Stimulated activated naive CD8-positive, alpha-beta T cell treated with anti-CD3 and anti-CD28 coated beads, Interleukin-15, Interleukin-2, amounts not matched to agents 100 U/mL and 50 U/mL, for 24 hours (primary cell): Measurements from ENCODE around the gene TOM1L2.
"Not testable (repeated sequence)": the region's sequence is repeated elsewhere in the genome, so short reads cannot be mapped to it uniquely, and the experiment has no call there.

ENCODE experiments used
- ATAC-seq: fragments of 150-1000 bp; cut with Tn5 transposase; one replicate; pipeline ENCODE4 v1.10.0; 2021
- DNase-seq: peaks from one replicate; pipeline ENCODE4 v3.0.0; 2021

The TOM1L2 gene

GRCh38 chr17:17819111-17819510, 153.1 kb downstream of the TOM1L2 start:
- no peak for DNase-seq
- ATAC-seq: no peak

DNA sequence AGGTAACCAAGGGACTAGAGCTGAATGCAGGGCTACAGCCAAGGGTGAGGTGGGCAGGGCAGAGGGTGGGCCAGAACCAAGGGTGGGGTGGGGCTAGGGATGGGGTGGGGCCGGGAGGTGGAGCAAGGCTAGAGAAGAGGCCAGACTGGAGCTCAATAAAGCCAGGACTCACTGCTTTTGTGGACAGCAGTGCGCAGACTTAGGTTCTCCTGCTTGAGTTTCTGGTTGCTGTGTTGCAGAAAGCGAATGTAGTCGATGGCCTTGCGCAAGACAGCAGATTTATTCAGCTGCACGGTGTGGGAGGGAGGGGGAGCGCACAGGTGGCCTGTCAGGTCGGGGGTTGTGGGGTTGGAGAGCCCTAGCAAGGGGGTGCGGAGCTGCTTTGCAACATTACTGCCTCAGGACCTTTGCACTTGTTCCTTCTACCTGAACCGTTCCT, 154.1 kb downstream of the TOM1L2 start:
- no peak for ATAC-seq
- DNase-seq: no peak

DNA sequence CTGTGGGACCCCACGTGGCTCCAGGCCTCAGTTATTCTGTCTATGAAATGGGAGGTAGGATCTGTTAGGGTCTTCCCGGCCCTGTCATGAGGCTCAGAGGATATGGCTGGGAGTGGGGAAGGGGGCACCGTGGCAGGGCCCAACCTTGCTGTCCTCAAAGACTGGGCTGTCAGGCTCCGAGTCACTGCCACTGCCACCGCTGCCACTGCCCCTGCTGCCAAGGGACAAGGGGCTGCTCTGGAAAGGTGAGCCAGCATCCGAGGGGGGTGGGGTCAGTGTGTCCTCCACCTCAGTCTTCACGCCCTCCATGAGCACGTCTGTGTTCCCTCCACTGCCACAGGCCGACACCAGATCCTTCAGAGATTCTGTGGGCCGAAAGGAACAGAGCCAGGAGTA, 154.7 kb downstream of the TOM1L2 start:
- DNase-seq (no peak), ATAC-seq (no peak)

- DNase-seq: no peak
- no peak for ATAC-seq
Measured at GRCh38 chr17:17816831-17817551, 155.2 kb downstream of the TOM1L2 start.

- ATAC-seq: no peak
Measured at GRCh38 chr17:17816240-17816814, 155.9 kb downstream of the TOM1L2 start.

GRCh38 chr17:17815436-17816200, 156.6 kb downstream of the TOM1L2 start:
- ATAC-seq (no peak), DNase-seq (no peak)

More at GRCh38 chr17:17816240-17816814, 155.9 kb downstream of the TOM1L2 start:
- DNase-seq: no peak

- DNase-seq: no peak
- no peak for ATAC-seq
Measured at GRCh38 chr17:17815062-17815406, 157.2 kb downstream of the TOM1L2 start.

DNA sequence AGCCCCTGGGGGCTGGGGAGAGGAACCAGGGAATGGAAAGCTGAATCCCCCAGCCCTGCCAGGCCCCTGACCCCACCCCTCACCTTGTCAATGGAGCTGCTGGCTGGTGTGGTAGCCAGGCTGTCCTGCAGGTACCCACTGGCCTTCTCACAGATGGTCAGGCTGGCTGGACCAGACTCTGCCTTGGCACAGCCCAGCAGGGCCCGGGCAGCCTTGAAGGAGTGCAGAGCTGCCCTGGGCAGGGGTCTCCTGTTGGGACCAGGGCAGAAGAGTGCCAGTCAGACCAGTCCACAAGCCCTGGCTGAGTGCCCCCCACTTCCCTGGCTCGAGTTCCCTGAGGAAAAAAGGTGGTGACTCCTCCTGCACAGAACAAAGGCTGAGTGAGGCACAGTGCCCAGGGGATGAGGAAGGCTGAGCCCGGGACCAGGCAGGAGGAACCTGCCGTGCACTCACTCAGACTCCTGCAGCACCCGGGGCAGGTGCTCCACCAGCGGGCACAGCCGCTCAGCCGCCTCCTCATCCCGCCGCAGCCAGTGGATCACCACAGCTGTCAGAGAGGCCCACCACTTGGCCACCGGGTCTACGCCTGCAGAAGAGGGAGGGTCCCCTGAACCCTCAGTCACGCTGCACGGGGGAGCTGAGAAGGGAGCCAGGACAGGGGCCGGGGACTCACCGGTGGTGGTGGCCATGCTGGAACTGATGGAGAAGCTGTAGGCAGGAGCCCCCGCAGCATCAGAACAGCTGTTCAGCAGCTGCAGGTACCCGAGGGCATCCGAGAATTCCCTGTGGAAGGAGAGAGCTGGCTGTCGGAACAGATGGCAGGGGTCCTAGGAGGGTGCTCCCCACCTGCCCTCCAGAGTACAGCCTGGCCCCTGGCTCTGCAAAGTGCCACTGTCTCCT, 157.8 kb downstream of the TOM1L2 start:
- DNase-seq (no peak), ATAC-seq (no peak)

DNA sequence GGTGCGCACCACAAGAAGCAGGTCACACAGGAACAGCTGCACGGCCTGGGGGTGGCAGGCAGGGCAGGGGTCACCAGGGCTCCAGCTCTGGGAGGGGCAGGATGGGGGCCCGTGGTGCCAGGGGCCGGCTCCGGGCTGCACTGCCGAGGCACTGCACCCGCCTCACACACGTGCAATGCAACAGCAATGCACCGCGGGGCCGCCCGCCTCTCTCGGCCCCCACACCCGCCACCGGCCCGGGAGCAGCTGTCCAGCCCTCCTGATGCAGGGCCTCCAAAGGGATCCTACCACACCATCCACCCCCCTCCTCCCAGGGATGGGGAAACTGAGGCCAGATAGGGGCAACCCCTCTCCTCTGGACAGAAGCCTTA, 158.5 kb downstream of the TOM1L2 start:
- DNase-seq: no peak
- no peak for ATAC-seq

DNA sequence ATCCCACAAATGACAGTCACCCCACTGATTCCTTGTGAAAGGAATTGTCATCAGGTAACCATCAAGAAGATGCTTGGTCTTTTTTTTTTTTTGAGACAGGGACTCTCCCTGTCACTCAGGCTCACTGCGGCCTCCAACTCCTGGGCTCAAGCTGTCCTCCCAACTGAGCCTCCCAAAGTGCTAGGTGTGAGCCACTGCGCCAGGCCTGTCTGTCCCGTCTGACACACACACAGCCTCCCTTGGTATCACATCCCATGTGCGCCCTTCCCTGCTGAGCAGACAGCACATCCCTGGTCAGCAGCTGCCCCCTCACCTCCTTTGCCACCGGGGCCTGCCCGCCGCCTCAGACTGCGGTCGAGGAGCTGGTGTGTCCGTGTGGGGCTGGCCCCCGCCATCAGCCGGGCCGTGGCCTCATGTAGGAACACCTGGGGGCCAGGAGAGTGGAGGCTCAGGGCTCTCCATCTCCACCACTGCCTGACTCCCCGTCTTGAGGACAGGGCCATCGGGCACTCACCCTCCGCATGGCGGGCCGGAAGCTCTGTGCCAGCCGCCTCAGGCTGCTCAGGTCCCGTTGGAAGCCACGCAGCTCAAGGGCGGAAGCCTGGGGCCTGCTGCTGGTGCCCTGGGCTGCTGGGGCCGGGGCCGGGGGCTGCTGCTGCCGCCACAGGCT, 159.0 kb downstream of the TOM1L2 start:
- ATAC-seq (no peak), DNase-seq (no peak)

GRCh38 chr17:17812211-17813054, 159.8 kb downstream of the TOM1L2 start:
- DNase-seq (peak; percentile 84), ATAC-seq (peak; percentile 26)

- no peak for DNase-seq
- no peak for ATAC-seq
Measured at GRCh38 chr17:17811381-17812210, 160.6 kb downstream of the TOM1L2 start.

- ATAC-seq (no peak), DNase-seq (no peak)
Measured at GRCh38 chr17:17810895-17811248, 161.3 kb downstream of the TOM1L2 start.

GRCh38 chr17:17810084-17810894, 161.9 kb downstream of the TOM1L2 start:
- no peak for DNase-seq
- ATAC-seq: no peak

DNA sequence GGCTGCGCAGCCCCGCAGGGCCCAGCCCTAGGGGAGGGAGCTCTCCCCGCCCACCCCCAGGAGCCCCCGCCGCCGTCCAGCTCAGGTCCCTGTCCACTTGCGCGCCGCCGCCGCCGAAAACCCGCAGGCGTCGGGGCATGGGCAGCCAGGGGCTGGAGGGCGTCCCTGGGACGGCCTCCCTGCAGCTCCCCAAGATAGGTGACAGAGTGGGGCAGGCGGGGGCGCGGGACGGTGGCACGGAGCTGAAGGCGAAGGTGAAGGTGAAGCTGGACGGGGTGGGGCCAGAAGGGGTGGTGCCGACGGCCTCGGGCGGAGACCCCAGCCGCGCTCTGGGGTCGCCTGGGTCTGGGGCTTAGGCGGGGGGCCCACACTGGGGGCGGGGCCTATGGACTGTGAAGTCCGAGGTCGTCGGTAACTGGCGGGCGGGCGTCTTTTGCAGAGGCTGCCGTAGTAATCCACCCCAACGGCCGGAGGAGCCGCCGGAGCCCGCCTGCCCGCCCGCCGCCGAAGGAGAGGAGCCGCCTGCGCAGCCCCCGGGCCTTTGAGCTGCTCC, 162.6 kb downstream of the TOM1L2 start:
- DNase-seq: no peak
- ATAC-seq: no peak

DNA sequence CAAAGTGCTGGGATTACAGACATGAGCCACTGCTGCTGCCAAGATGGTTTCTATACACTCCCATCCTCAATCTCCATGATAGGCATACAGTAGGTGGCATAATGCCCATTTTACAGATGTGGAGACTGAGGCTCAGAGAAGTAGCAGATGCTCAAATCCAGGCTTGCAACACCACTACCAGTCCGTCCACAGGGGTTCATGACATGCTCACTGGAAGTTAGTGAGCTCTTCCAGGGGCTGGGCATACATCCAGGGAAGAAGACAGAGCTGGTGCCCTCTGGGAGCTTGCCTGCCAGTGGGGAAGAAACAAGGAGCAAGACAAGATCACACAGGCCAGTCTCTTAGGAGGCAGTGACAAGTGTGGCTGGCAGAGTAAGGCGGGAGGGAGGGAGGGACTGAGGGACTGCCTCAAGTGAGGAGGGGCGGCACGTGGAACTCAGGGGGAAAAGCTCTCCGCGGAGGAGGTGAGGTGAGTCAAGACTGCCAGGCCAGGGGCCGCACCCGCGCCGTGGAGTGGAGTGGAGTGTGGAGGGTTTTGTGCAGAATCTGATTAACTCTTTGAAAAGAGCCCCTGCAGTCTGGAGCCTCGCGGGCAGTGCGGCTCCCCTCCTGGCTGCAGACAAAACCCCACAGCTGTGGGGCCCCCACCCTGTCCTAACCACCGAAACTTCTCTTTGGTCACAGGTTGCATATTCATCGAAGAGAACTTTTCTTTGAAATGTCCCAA, 163.3 kb downstream of the TOM1L2 start:
- DNase-seq (no peak), ATAC-seq (peak; percentile 47)

DNA sequence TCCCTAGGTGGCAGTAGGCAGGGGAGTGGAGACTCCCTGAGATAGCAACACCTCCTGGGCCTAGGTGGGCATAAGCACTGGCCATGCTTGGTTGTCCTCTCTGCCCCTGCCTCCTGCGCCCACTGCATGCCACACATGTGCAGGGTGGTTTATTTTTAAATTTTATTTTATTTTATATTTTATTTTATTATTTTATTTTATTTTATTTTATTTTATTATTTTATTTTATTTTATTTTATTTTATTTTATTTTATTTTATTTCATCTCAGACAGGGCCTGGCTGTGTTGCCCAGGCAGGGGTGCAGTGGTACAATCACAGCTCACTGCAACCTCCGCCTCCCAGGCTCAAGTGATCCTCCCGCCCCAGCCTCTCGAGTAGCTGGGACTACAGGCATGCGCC, 164.0 kb downstream of the TOM1L2 start:
- not testable (repeated sequence) for ATAC-seq, DNase-seq

DNA sequence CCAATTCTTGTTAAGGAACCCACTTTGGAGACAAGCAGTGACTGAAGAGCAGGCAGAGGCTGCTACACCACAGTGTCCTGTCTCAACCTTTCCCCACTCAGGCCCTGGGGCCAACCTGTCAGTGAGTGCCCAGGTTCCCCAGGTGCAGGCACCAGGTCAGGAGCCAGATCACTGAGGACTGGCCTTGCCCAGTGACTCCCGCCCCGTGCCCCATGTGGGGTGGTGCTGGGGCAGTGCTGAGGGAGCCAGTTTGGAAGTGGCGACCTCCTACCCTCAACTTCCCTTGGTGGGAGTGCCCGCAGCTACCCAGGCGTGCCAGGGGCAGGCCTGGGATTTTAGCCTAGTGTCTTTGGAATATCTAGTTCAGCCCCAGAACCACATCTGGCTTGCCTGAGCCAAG, 164.8 kb downstream of the TOM1L2 start:
- DNase-seq (no peak), ATAC-seq (no peak)
